ENCODE results near the gene HSPH1. TPM values are rescaled to one million over a fixed set of nuclear protein-coding genes. Genes with fewer than 3 reads are reported as not detected.

HSPH1 gene
- 55.4 and 83.3 TPM in 2 replicates for total RNA-seq (2014; rRNA removed; shearing (Covaris generic))

- DNase-seq (ENCODE audit: low read depth) = peak; percentile 97
Observed at GRCh38 chr13:31161557-31162150, at the start of gene HSPH1. Gene HSPH1, minus strand, starts transcription at chr13:31161904. Its CDS starts 322 bp downstream, at chr13:31161582.

GRCh38 chr13:31209841-31210210, 48.1 kb upstream of the HSPH1 start:
- no peak for DNase-seq (ENCODE audit: low read depth)

- peak; percentile 85 for DNase-seq (ENCODE audit: low read depth)
Observed at GRCh38 chr13:31209172-31209840, 47.6 kb upstream of the HSPH1 start.

DNA sequence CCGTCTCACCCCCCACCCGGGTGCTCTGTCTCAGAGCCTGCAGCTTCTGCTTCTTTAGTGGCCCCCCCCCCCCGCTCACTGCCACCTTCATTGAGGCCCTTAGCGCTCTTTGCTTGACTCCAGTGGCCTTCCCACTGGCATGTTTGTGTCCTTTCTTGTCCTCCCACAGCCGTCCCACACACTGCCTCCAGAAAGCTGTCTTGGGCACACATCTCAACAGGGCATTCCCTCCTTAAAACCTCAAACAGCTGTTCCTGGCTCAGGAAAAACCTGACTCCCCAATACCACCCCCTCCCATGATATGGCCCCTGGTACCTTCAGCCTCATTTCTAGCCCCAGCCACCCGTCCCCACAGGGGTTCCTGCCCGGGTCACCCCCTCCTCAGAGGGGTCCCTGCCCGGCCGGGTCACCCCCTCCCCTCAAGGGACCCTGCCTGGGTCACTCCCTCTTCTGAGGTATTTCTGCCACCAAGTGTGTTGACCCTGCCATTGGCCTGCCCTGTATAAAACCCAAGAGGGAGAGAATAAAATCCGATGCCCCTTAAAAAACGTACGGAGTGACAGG, 46.9 kb upstream of the HSPH1 start:
- DNase-seq (ENCODE audit: low read depth) = no peak

DNA sequence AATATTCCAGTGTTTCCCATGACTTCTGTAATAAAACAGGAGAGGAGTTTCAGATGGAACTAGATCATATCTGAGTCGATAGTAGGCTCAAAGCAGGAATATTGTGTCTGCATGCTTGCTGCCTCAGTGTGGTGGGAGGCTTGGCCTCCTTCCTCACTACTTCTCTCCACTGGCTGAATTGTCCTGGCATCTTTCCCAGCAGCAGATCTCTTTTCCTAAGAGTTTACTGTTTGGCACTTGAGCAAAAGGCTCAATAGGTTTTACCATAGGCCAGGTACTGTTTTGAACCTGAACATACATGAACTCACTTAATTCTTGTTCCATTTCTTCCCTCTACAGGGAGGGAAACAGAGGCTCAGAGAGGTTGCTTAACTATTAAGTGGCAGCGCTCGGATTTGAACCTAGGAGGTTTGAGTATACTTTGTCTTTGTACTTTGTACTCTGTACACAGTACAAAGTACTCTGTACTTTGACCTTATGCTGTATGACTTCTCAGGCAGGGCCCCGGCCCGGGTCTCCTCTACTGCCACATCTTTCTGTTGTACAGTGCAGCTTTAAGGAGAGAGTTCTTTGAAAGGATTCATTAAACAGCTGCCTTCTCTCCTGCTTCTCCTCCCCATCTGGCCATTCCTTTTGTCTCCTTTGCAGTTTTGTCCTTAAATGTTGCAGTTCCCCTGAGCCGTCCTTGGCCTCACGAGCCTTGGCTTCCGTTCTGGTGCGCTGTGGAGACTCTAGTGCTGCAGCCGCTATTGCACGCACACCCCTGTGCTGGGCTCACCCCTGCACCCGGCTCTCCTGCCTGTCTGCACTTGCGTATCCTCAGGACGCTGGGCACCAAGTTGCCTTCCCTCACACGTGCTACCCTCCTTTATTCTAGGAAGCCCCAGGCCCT, 46.2 kb upstream of the HSPH1 start:
- peak; percentile 65 for DNase-seq (ENCODE audit: low read depth)

DNA sequence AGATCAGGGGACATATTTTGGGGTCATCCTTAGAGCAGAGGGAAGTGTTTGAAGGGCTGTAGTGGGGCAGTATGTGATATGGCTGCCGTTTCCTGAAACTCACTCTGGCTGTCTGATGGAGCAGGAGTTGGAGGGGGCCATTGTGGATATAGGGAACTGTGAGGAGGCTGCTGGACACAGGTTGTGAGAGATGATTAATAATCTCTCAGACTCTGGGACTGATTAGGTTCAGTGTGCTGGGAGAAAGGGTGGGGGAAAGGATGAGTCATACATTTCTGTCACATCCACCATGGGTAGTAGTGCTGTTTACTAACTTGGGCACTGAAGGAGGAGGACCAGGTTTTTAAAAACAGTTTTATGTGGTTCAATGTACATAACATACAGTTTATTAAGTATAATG, 42.9 kb upstream of the HSPH1 start:
- DNase-seq (ENCODE audit: low read depth) = peak; percentile 82

GRCh38 chr13:31201341-31202031, 39.8 kb upstream of the HSPH1 start:
- DNase-seq (ENCODE audit: low read depth) = peak; percentile 45

- peak; percentile 43 for DNase-seq (ENCODE audit: low read depth)
Observed at GRCh38 chr13:31200637-31200971, 38.9 kb upstream of the HSPH1 start.

GRCh38 chr13:31199849-31200636, 38.3 kb upstream of the HSPH1 start, which contains the start of gene B3GLCT:
Gene B3GLCT, plus strand, starts transcription at chr13:31199975. Its CDS starts 110 bp downstream, at chr13:31200085.
- DNase-seq (ENCODE audit: low read depth) = peak; percentile 71

DNA sequence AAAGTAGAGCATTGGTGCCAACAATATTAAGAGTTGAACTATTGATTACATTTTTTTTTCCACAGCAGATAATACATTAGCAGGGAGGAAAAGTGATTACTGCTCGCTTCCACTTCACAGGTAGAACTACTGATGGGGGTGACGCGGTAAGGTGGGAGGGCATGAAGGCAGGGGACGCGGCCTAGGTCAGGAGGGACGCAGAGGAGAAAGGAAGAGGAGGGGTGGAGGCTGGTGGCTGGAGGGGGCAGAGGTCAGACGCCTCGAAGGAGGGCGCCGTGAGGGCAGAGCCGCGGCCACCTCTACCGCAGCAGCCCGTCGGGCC, 37.8 kb upstream of the HSPH1 start:
- no peak for DNase-seq (ENCODE audit: low read depth)

DNA sequence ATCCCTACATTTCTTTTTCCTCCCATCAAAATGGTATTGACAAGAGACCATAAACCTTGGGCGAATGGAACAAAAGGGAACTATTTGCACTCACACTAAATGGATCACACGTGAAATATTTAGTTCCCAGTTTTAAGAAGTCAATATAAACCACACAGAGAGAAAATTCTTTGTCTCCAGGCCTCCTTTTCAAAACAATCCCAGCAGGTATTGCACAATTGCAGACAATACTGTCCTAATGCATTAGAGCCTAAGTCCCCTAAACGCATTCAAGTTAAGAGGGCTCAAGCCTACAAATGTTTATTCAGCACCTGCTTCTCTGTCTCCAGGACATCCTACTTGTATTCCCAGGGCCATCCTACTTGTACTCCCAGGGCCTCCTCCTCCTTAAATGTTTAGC, 36.8 kb upstream of the HSPH1 start:
- DNase-seq (ENCODE audit: low read depth) = no peak

DNA sequence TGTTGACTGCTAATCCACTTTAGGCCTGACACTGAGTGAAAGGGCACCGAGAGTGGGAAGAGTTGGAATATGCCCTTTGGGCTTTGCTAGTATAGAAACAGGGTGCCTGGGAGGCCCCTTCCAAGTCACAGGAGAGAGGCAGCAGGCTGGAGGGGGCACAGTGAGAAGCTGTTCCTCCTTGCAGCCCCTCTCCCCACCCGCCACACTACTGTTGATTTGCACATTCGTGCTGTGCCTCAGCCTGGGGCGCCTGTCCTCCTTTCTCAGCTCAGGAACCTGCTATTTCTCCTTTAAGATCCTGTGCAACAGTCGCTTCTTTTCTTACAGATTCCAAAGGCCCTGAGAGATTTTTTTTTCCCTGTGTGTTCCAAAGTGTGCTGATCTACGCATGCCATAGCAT, 35.3 kb upstream of the HSPH1 start:
- no peak for DNase-seq (ENCODE audit: low read depth)

DNA sequence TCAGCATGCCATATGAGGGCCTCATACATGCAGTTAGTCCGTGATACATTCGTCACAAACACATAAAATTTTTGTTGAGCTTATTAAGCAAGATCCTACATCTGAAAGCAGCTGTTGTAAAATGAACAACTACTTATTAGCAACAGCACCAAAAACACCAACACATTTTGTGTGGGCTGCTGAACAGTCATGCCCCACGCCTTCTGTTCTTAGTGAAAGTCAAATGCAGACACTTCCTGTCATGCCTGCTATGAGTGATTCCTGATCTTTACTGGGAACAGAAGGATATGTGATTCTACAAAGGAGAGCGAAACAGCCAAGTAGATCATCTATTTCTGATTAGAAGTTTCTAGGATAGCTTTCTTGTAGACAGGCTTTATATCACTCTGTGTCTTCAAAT, 33.9 kb upstream of the HSPH1 start:
- no peak for DNase-seq (ENCODE audit: low read depth)

- no peak for DNase-seq (ENCODE audit: low read depth)
Observed at GRCh38 chr13:31192306-31192705, 30.6 kb upstream of the HSPH1 start.

DNA sequence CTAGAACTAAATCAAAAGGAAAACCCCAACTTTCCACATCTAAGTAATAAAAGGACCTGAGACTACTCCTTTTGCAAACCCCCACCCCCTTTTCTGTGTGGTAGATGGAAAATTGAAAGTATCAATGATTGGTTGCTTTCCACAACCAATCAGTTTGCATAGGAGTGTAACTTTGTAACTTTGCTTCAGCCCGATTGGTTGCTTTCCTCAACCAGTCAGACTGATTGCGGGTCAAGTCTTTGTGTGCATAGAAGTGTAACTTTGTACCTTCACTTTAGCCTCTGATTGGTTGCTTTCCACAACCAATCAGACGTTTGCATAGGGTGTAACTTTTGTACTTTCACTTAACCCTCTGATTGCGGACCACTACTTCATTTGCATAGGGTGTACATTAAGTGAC, 30.0 kb upstream of the HSPH1 start:
- DNase-seq (ENCODE audit: low read depth) = no peak

DNA sequence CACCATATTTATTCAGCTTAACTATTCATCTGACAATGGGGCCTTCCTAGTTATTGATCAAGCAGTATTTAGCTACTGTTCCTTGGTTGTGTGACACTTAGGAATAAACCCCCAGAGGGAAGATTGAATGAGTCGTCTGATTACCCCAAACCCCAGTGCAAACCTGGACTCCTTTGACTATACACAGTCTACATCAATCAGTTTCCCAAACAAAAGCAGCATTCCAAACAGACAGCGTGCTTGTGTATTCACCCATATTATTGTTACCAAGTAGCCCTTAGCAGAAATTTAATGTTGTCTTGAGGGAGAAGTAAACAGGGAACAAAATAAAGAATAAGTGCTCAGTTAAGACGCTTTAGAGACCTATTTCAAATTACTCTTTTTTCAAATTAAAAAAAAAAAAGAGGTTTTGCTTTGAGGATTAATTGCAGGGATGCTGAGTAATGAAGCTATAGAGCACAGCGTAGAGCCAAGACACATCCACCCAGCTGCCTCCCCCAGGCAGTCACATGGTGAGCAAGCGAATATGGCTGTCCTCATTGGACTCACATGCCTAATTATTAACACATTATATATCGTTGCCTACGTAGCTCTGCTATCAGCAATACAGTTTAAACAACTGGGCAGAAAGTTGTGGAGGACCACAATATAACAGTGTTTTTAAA, 23.4 kb upstream of the HSPH1 start:
- DNase-seq (ENCODE audit: low read depth) = no peak

DNA sequence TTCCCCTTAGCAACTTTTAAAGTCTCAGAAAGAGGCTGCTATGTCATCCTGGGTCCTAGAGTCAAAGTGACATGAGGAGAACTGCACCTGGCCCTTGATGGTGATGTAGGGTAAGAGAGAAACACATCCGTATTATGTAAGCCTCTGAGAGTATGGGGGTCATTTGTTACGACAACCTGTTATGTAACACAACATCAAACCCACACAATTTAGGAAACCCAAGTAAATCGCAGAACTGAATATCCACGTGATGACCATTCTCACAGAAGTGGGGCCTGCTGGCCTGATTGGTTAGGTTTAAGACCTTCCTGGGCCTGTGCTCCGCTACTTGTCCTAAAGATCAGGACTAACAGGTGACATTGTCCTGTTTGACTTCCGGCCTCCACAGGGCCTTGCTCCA, 22.7 kb upstream of the HSPH1 start:
- no peak for DNase-seq (ENCODE audit: low read depth)

DNA sequence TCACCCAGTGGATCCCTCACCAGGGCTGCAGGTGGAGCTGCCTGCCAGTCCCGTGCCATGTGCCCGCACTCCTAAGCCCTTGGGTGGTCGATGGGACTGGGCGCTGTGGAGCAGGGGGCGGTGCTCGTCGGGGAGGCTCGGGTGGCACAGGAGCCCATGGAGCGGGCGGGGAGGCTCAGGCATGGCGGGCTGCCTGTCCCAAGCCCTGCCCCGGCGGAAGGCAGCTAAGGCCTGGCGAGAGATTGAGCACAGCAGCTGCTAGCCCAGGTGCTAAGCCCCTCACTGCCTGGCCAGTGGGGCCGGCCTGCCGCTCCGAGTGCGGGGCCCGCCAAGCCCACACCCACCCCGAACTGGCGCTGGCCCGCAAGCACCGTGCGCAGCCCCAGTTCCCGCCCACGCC, 21.3 kb upstream of the HSPH1 start:
- no peak for DNase-seq (ENCODE audit: low read depth)

- no peak for DNase-seq (ENCODE audit: low read depth)
Observed at GRCh38 chr13:31179754-31180153, 18.1 kb upstream of the HSPH1 start.

- no peak for DNase-seq (ENCODE audit: low read depth)
Observed at GRCh38 chr13:31179241-31179640, 17.5 kb upstream of the HSPH1 start.
